Measurements from ENCODE around the gene OPCML.

The OPCML gene

DNA sequence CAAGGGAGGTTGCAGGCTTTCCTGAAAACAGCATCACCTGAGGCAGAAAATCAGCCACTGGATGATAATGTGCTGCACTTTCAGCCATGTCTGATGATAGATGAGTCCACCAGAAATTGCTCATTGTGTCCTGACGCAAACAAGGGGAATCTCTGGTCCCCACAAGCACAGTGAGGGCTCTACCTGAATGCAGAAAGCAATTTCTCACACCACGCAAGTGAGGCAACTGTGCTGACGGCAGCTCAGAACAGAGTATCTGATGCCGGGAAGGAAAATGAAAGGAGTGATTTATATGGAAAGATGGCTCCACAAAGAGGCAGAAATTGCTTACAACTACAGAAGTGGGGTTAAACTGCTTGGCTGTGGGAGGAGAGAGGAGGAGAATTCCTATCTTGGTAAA is 867.1 kb downstream of the OPCML start:
- TF ChIP-seq ZFP30 (CRISPR knock-in tag; IDR thresholded peaks at IDR 0.05), result no peak
- TF ChIP-seq OSR1 (CRISPR knock-in tag; IDR thresholded peaks at IDR 0.05), result no peak
- no peak for TF ChIP-seq ZNF70 (CRISPR knock-in tag; IDR thresholded peaks at IDR 0.05)
- no peak for TF ChIP-seq GLIS3 (CRISPR knock-in tag; IDR thresholded peaks at IDR 0.05)
- TF ChIP-seq, protein P1, sequence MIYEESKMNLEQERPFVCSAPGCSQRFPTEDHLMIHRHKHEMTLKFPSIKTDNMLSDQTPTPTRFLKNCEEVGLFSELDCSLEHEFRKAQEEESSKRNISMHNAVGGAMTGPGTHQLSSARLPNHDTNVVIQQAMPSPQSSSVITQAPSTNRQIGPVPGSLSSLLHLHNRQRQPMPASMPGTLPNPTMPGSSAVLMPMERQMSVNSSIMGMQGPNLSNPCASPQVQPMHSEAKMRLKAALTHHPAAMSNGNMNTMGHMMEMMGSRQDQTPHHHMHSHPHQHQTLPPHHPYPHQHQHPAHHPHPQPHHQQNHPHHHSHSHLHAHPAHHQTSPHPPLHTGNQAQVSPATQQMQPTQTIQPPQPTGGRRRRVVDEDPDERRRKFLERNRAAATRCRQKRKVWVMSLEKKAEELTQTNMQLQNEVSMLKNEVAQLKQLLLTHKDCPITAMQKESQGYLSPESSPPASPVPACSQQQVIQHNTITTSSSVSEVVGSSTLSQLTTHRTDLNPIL (CRISPR knock-in tag; IDR thresholded peaks at IDR 0.05; ENCODE audit: low read depth), result no peak
- TF ChIP-seq, protein P2, sequence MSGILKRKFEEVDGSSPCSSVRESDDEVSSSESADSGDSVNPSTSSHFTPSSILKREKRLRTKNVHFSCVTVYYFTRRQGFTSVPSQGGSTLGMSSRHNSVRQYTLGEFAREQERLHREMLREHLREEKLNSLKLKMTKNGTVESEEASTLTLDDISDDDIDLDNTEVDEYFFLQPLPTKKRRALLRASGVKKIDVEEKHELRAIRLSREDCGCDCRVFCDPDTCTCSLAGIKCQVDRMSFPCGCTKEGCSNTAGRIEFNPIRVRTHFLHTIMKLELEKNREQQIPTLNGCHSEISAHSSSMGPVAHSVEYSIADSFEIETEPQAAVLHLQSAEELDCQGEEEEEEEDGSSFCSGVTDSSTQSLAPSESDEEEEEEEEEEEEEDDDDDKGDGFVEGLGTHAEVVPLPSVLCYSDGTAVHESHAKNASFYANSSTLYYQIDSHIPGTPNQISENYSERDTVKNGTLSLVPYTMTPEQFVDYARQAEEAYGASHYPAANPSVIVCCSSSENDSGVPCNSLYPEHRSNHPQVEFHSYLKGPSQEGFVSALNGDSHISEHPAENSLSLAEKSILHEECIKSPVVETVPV (CRISPR knock-in tag; IDR thresholded peaks at IDR 0.05), result no peak
- no peak for TF ChIP-seq TOX (CRISPR knock-in tag; IDR thresholded peaks at IDR 0.05; ENCODE audit: borderline replicate concordance)
- no peak for TF ChIP-seq ARNTL (CRISPR knock-in tag; IDR thresholded peaks at IDR 0.05; ENCODE audit: borderline replicate concordance, low read depth)
- TF ChIP-seq BACH2 (CRISPR knock-in tag; IDR thresholded peaks at IDR 0.05; ENCODE audit: borderline replicate concordance), result no peak
- TF ChIP-seq, protein P3, sequence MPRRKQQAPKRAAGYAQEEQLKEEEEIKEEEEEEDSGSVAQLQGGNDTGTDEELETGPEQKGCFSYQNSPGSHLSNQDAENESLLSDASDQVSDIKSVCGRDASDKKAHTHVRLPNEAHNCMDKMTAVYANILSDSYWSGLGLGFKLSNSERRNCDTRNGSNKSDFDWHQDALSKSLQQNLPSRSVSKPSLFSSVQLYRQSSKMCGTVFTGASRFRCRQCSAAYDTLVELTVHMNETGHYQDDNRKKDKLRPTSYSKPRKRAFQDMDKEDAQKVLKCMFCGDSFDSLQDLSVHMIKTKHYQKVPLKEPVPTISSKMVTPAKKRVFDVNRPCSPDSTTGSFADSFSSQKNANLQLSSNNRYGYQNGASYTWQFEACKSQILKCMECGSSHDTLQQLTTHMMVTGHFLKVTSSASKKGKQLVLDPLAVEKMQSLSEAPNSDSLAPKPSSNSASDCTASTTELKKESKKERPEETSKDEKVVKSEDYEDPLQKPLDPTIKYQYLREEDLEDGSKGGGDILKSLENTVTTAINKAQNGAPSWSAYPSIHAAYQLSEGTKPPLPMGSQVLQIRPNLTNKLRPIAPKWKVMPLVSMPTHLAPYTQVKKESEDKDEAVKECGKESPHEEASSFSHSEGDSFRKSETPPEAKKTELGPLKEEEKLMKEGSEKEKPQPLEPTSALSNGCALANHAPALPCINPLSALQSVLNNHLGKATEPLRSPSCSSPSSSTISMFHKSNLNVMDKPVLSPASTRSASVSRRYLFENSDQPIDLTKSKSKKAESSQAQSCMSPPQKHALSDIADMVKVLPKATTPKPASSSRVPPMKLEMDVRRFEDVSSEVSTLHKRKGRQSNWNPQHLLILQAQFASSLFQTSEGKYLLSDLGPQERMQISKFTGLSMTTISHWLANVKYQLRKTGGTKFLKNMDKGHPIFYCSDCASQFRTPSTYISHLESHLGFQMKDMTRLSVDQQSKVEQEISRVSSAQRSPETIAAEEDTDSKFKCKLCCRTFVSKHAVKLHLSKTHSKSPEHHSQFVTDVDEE (CRISPR knock-in tag; IDR thresholded peaks at IDR 0.05), result no peak
- TF ChIP-seq, protein P4, sequence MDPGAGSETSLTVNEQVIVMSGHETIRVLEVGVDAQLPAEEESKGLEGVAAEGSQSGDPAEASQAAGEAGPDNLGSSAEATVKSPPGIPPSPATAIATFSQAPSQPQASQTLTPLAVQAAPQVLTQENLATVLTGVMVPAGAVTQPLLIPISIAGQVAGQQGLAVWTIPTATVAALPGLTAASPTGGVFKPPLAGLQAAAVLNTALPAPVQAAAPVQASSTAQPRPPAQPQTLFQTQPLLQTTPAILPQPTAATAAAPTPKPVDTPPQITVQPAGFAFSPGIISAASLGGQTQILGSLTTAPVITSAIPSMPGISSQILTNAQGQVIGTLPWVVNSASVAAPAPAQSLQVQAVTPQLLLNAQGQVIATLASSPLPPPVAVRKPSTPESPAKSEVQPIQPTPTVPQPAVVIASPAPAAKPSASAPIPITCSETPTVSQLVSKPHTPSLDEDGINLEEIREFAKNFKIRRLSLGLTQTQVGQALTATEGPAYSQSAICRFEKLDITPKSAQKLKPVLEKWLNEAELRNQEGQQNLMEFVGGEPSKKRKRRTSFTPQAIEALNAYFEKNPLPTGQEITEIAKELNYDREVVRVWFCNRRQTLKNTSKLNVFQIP (CRISPR knock-in tag; IDR thresholded peaks at IDR 0.05; ENCODE audit: borderline replicate concordance, low read depth), result no peak
- TF ChIP-seq ZNF565 (CRISPR knock-in tag; conservative IDR thresholded peaks at IDR 0.05; ENCODE audit: low read depth), result no peak
- TF ChIP-seq ISL1 (CRISPR knock-in tag; IDR thresholded peaks at IDR 0.05), result no peak
- no peak for TF ChIP-seq CSDC2 (CRISPR knock-in tag; IDR thresholded peaks at IDR 0.05)
- no peak for TF ChIP-seq SNAI2 (CRISPR knock-in tag; IDR thresholded peaks at IDR 0.05)
- TF ChIP-seq PPARA (CRISPR knock-in tag; IDR thresholded peaks at IDR 0.05; ENCODE audit: borderline replicate concordance), result no peak
- TF ChIP-seq ZNF8 (CRISPR knock-in tag; IDR thresholded peaks at IDR 0.05), result no peak
- TF ChIP-seq ZFP3 (CRISPR knock-in tag; IDR thresholded peaks at IDR 0.05), result no peak
- no peak for TF ChIP-seq ZC3H10 (CRISPR knock-in tag; IDR thresholded peaks at IDR 0.05)
- no peak for ATAC-seq

DNA sequence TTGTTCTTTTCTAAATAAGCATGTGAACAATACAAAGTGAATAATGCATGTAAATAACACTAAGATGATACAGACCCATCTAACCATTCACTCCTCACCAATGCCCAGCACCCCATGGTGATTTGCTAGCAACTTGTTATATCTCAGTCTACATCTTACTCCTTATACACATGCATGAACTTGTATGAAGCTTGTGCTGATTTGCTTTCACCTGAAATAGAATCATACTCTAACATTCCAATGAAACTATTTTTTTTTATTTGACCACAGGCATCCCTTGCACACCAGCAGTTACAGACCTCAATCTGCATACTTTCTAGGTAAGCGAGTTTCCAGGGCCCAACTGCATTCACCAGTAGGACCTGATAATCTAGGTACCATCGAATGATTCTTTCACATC is 873.6 kb downstream of the OPCML start:
- TF ChIP-seq, protein P1 (CRISPR knock-in tag; IDR thresholded peaks at IDR 0.05; ENCODE audit: low read depth), result no peak
- TF ChIP-seq ZNF565 (CRISPR knock-in tag; conservative IDR thresholded peaks at IDR 0.05; ENCODE audit: low read depth), result no peak
- TF ChIP-seq ZFP30 (CRISPR knock-in tag; IDR thresholded peaks at IDR 0.05), result no peak
- no peak for TF ChIP-seq ZFP3 (CRISPR knock-in tag; IDR thresholded peaks at IDR 0.05)
- TF ChIP-seq RARB (CRISPR knock-in tag; IDR thresholded peaks at IDR 0.05), result no peak
- TF ChIP-seq PPARA (CRISPR knock-in tag; IDR thresholded peaks at IDR 0.05; ENCODE audit: borderline replicate concordance), result no peak
- no peak for ATAC-seq

DNA sequence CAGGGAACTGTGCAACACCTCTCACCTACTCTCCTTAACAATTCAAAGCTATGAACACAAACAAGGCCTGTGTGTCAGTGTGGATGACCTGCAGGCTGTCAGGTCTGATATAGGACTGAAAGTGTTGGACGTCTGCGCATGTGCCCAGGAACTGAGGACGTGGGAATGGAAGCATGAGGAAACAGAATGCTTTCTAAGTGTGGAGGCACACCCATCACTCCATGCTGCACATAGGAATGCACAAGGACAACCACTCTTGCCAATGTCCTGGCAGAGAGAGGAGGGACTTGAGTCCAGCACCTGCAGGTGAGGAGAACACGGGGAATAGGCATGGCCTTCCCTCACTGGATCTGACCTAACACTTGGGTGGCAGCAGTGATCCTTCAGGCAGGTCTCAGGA is 874.3 kb downstream of the OPCML start:
- TF ChIP-seq OSR1 (CRISPR knock-in tag; IDR thresholded peaks at IDR 0.05) (no peak), ARNTL (CRISPR knock-in tag; IDR thresholded peaks at IDR 0.05; ENCODE audit: borderline replicate concordance, low read depth) (no peak), ESRRG (CRISPR knock-in tag; IDR thresholded peaks at IDR 0.05) (no peak), ZNF70 (CRISPR knock-in tag; IDR thresholded peaks at IDR 0.05) (no peak), CSDC2 (CRISPR knock-in tag; IDR thresholded peaks at IDR 0.05) (no peak), RARB (CRISPR knock-in tag; IDR thresholded peaks at IDR 0.05) (no peak), TOX (CRISPR knock-in tag; IDR thresholded peaks at IDR 0.05; ENCODE audit: borderline replicate concordance) (no peak), PPARA (CRISPR knock-in tag; IDR thresholded peaks at IDR 0.05; ENCODE audit: borderline replicate concordance) (no peak)
- TF ChIP-seq, protein P4 (CRISPR knock-in tag; IDR thresholded peaks at IDR 0.05; ENCODE audit: borderline replicate concordance, low read depth), result no peak
- TF ChIP-seq, protein P2 (CRISPR knock-in tag; IDR thresholded peaks at IDR 0.05), result no peak
- TF ChIP-seq, protein P1 (CRISPR knock-in tag; IDR thresholded peaks at IDR 0.05; ENCODE audit: low read depth), result no peak
- ATAC-seq, result no peak

Data from SK-N-SH treated with all-trans-retinoic acid at 6 μM for 48 hours (cell line).